HEK293 (cell line): ENCODE data around the gene CAPZB.

Experiments
- CTCF ChIA-PET: fragments of 350-600 bp; formaldehyde crosslinking; extraction: SDS; loops from one replicate; lab custom pipeline; 2021; ENCODE audit warnings: antibody characterized with exemption; lab: Yijun Ruan, JAX
- POLR2A ChIA-PET: fragments of 300-600 bp; formaldehyde crosslinking; extraction: SDS; loops from one replicate; lab custom pipeline; 2020; ENCODE audit warnings: antibody characterized with exemption, inconsistent platforms; lab: Yijun Ruan, JAX
- H3K27ac ChIP-seq: fragments of 200-500 bp; sonication (Bioruptor generic); 2 replicates; pipeline ENCODE4 v1.5.1; 2014; ENCODE audit warnings: low read depth, low read length, control low read depth, inconsistent platforms; ENCODE audit errors: extremely low read depth
- H3K36me3 ChIP-seq, 2 experiments: fragments of 200-500 bp in 1 of 2; sonication (Bioruptor generic) in 1 of 2; 1 replicate in 1 of 2; 2 replicates in 1 of 2; pipeline ENCODE4 v1.5.1; 2014 to 2017; ENCODE audit warnings: inconsistent platforms in 2 of 2, low read length in 2 of 2; ENCODE audit not compliant: control insufficient read depth in 2 of 2, insufficient read depth in 1 of 2
- H3K4me1 ChIP-seq: fragments of 200-500 bp; sonication (Bioruptor generic); 2 replicates; pipeline ENCODE4 v1.5.1; 2014; ENCODE audit warnings: mild to moderate bottlenecking, low read length, inconsistent platforms; ENCODE audit not compliant: control insufficient read depth, insufficient read depth
- H3K4me3 ChIP-seq: 2 replicates; pipeline ENCODE4 v1.5.1; 2011; ENCODE audit warnings: low read depth, mild to moderate bottlenecking, control low read depth, low read length, moderate library complexity
- H3K9me3 ChIP-seq: fragments of 200-500 bp; sonication (Bioruptor generic); 2 replicates; pipeline ENCODE4 v1.5.1; 2014; ENCODE audit warnings: low read depth, low read length, inconsistent platforms; ENCODE audit not compliant: control insufficient read depth, insufficient read depth
- GLIS2 ChIP-seq: fragments of 450-650 bp; formaldehyde crosslinking; IDR thresholded peaks from 2 replicates; pipeline ENCODE4 v1.5.1; 2016; ENCODE audit warnings: missing biosample characterization, missing genetic modification characterization
- MZF1 ChIP-seq: fragments of 450-650 bp; formaldehyde crosslinking; IDR thresholded peaks from 2 replicates; pipeline ENCODE4 v1.5.1; 2017; ENCODE audit warnings: missing biosample characterization, missing genetic modification characterization, borderline replicate concordance
- ZFHX2 ChIP-seq: fragments of 450-650 bp; formaldehyde crosslinking; conservative IDR thresholded peaks from 2 replicates; pipeline ENCODE4 v1.5.1; 2016; ENCODE audit warnings: missing biosample characterization, missing genetic modification characterization
- ZNF121 ChIP-seq: fragments of 450-650 bp; formaldehyde crosslinking; IDR thresholded peaks from 2 replicates; pipeline ENCODE4 v1.5.1; 2016; ENCODE audit warnings: missing biosample characterization, missing genetic modification characterization
- ZNF132 ChIP-seq: fragments of 450-650 bp; formaldehyde crosslinking; IDR thresholded peaks from 2 replicates; pipeline ENCODE4 v1.5.1; 2017; ENCODE audit warnings: missing biosample characterization, missing genetic modification characterization, borderline replicate concordance
- ZNF133 ChIP-seq: fragments of 450-650 bp; formaldehyde crosslinking; IDR thresholded peaks from 2 replicates; pipeline ENCODE4 v1.5.1; 2016; ENCODE audit warnings: missing biosample characterization, missing genetic modification characterization
- ZNF175 ChIP-seq: fragments of 450-650 bp; formaldehyde crosslinking; IDR thresholded peaks from 2 replicates; pipeline ENCODE4 v1.5.1; 2016; ENCODE audit warnings: missing biosample characterization, missing genetic modification characterization
- ZNF19 ChIP-seq: fragments of 450-650 bp; formaldehyde crosslinking; IDR thresholded peaks from 2 replicates; pipeline ENCODE4; 2016; ENCODE audit warnings: missing biosample characterization, missing genetic modification characterization, low read depth
- ZNF239 ChIP-seq: fragments of 450-650 bp; formaldehyde crosslinking; IDR thresholded peaks from 2 replicates; pipeline ENCODE4 v1.5.1; 2016; ENCODE audit warnings: missing biosample characterization, missing genetic modification characterization
- ZNF302 ChIP-seq: fragments of 450-650 bp; formaldehyde crosslinking; IDR thresholded peaks from 2 replicates; pipeline ENCODE4 v1.5.1; 2016; ENCODE audit warnings: missing biosample characterization, missing genetic modification characterization, low read depth
- ZNF324 ChIP-seq: fragments of 450-650 bp; formaldehyde crosslinking; IDR thresholded peaks from 2 replicates; pipeline ENCODE4 v1.5.1; 2016; ENCODE audit warnings: missing biosample characterization, missing genetic modification characterization
- ZNF555 ChIP-seq: fragments of 450-650 bp; formaldehyde crosslinking; conservative IDR thresholded peaks from 2 replicates; pipeline ENCODE4 v1.5.1; 2017; ENCODE audit warnings: missing biosample characterization, mild to moderate bottlenecking, missing genetic modification characterization, inconsistent platforms
- ZNF639 ChIP-seq: fragments of 450-650 bp; formaldehyde crosslinking; IDR thresholded peaks from 2 replicates; pipeline ENCODE4 v1.5.1; 2016; ENCODE audit warnings: missing biosample characterization, missing genetic modification characterization
- ZNF776 ChIP-seq: fragments of 450-650 bp; formaldehyde crosslinking; IDR thresholded peaks from 2 replicates; pipeline ENCODE4 v1.5.0; 2017; ENCODE audit warnings: missing biosample characterization, missing genetic modification characterization, borderline replicate concordance
- ZXDB ChIP-seq: fragments of 450-650 bp; formaldehyde crosslinking; IDR thresholded peaks from 2 replicates; pipeline ENCODE4 v1.5.1; 2016; ENCODE audit warnings: missing biosample characterization, missing genetic modification characterization
- TF ChIP-seq, protein P1 (sequence below): fragments of 450-650 bp; formaldehyde crosslinking; IDR thresholded peaks from 2 replicates; pipeline ENCODE4 v1.5.1; 2016; ENCODE audit warnings: missing biosample characterization, missing genetic modification characterization, borderline replicate concordance

Gene CAPZB

GRCh38 chr1:19321071-19321470 lies 164.3 kb downstream of the CAPZB start (continued):
- TF ChIP-seq GLIS2 (no peak), ZNF133 (tag by site-specific recombination) (no peak), MZF1 (no peak), ZNF555 (no peak), ZNF776 (tag by site-specific recombination) (no peak)

GRCh38 chr1:19319196-19319595 lies 166.1 kb downstream of the CAPZB start:
- Histone ChIP-seq H3K4me3 (no peak overlapping the region), H3K4me1 (no peaks in the 10 kb centered on the region), H3K36me3 (peaks cover 14 to 90% of the 10 kb centered on the region in 2 experiments; a peak in 2 of 3 replicates), H3K27ac (no peak overlapping the region)
- TF ChIP-seq ZNF175 (tag by site-specific recombination) (no peak), ZNF239 (tag by site-specific recombination) (no peak), ZNF324 (tag by site-specific recombination) (no peak), ZNF121 (tag by site-specific recombination) (no peak), ZNF302 (no peak), ZNF639 (tag by site-specific recombination) (no peak), MZF1 (no peak), ZNF19 (no peak), ZXDB (tag by site-specific recombination) (no peak), ZNF132 (tag by site-specific recombination) (no peak)
- TF ChIP-seq, all 188 proteins: peak for 0
- CTCF ChIA-PET = interaction anchor here (0.7 kb wide), 1 partner anchor 26 kb away, joined by 3 read pairs; no protein-coding TSS in a partner anchor
- H3K9me3 ChIP-seq = no peaks in the 10 kb centered on the region
- POLR2A ChIA-PET = no interaction called here

- Histone ChIP-seq H3K4me3 (no peak overlapping the region), H3K9me3 (no peaks in the 10 kb centered on the region), H3K27ac (no peak overlapping the region), H3K36me3 (peaks cover 14 to 80% of the 10 kb centered on the region in 2 experiments; a peak in 2 of 3 replicates), H3K4me1 (no peaks in the 10 kb centered on the region; the same call in 1 of the 2 replicates)
- peak; percentile 60 for TF ChIP-seq ZFHX2 (tag by site-specific recombination)
- TF ChIP-seq, protein P1, sequence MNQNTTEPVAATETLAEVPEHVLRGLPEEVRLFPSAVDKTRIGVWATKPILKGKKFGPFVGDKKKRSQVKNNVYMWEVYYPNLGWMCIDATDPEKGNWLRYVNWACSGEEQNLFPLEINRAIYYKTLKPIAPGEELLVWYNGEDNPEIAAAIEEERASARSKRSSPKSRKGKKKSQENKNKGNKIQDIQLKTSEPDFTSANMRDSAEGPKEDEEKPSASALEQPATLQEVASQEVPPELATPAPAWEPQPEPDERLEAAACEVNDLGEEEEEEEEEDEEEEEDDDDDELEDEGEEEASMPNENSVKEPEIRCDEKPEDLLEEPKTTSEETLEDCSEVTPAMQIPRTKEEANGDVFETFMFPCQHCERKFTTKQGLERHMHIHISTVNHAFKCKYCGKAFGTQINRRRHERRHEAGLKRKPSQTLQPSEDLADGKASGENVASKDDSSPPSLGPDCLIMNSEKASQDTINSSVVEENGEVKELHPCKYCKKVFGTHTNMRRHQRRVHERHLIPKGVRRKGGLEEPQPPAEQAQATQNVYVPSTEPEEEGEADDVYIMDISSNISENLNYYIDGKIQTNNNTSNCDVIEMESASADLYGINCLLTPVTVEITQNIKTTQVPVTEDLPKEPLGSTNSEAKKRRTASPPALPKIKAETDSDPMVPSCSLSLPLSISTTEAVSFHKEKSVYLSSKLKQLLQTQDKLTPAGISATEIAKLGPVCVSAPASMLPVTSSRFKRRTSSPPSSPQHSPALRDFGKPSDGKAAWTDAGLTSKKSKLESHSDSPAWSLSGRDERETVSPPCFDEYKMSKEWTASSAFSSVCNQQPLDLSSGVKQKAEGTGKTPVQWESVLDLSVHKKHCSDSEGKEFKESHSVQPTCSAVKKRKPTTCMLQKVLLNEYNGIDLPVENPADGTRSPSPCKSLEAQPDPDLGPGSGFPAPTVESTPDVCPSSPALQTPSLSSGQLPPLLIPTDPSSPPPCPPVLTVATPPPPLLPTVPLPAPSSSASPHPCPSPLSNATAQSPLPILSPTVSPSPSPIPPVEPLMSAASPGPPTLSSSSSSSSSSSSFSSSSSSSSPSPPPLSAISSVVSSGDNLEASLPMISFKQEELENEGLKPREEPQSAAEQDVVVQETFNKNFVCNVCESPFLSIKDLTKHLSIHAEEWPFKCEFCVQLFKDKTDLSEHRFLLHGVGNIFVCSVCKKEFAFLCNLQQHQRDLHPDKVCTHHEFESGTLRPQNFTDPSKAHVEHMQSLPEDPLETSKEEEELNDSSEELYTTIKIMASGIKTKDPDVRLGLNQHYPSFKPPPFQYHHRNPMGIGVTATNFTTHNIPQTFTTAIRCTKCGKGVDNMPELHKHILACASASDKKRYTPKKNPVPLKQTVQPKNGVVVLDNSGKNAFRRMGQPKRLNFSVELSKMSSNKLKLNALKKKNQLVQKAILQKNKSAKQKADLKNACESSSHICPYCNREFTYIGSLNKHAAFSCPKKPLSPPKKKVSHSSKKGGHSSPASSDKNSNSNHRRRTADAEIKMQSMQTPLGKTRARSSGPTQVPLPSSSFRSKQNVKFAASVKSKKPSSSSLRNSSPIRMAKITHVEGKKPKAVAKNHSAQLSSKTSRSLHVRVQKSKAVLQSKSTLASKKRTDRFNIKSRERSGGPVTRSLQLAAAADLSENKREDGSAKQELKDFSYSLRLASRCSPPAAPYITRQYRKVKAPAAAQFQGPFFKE (tag by site-specific recombination) = no peak
- CTCF ChIA-PET = interaction anchor here (0.5 kb wide), 1 partner anchor 132 kb away, joined by 3 read pairs; no protein-coding TSS in a partner anchor
- POLR2A ChIA-PET = interaction anchor here (0.5 kb wide), 1 partner anchor 554 kb away, joined by 5 read pairs; no protein-coding TSS in a partner anchor
These were observed 168.0 kb downstream of the CAPZB start for GRCh38 chr1:19317126-19317910.
